A549 (cell line): Measurements from ENCODE around the gene NR3C1. TPM values are rescaled to one million over a fixed set of nuclear protein-coding genes. Genes with fewer than 3 reads are reported as not detected.

ENCODE experiments used
- ATAC-seq, 2 experiments: fragments of 200-7000 bp in 1 of 2; fragments of >200 bp in 1 of 2; cut with Nextera tagmentation in 1 of 2; cut with Tn5 transposase in 1 of 2; 3 replicates each; pipeline versions ENCODE4 v1.8.0 to v1.9.1; 2018 to 2020; ENCODE audit warnings: mild to moderate bottlenecking in 1 of 2, moderate library complexity in 1 of 2
- CTCF ChIA-PET: fragments of 300-600 bp; sonication (Branson Sonifier 250); formaldehyde crosslinking; extraction: SDS; loops from one replicate; lab custom pipeline; 2021; ENCODE audit warnings: antibody characterized with exemption, inconsistent platforms; lab: Yijun Ruan, JAX
- POLR2A ChIA-PET: fragments of 350-600 bp; formaldehyde crosslinking; extraction: SDS; loops from one replicate; lab custom pipeline; 2021; ENCODE audit warnings: antibody characterized with exemption, inconsistent platforms; lab: Yijun Ruan, JAX
- DNase-seq, 2 experiments: peaks; one replicate each; pipeline versions ENCODE4 v3.0.0 to v3.0.0-alpha.2; 2011 to 2016; ENCODE audit warnings: low read depth in 1 of 2, low spot score in 1 of 2
- FAIRE-seq: peaks from 2 replicates; lab custom pipeline; 2011; peaks lifted over from hg19 to GRCh38; lab: Jason Lieb, UNC
- H3K27ac ChIP-seq, 2 experiments: fragments of >200 bp; sonication (Bioruptor Twin); formaldehyde crosslinking; 3 replicates each; pipeline ENCODE4 v1.5.1; 2016 to 2017
- H3K4me1 ChIP-seq: fragments of >200 bp; sonication (Bioruptor Twin); formaldehyde crosslinking; 3 replicates; pipeline ENCODE4 v1.6.1; 2016
- H3K4me2 ChIP-seq: fragments of >200 bp; sonication (Bioruptor Twin); formaldehyde crosslinking; 3 replicates; pipeline ENCODE4 v1.6.1; 2016
- H3K4me3 ChIP-seq: fragments of >200 bp; sonication (Bioruptor Twin); formaldehyde crosslinking; 3 replicates; pipeline ENCODE4 v1.5.1; 2016
- H3K9me3 ChIP-seq: fragments of >200 bp; sonication (Bioruptor Twin); formaldehyde crosslinking; 3 replicates; pipeline ENCODE4 v1.6.1; 2016
- BHLHE40 ChIP-seq: IDR thresholded peaks from 2 replicates; pipeline ENCODE4 v1.6.1; 2012; ENCODE audit warnings: low read depth, low read length, inconsistent platforms
- CBX8 ChIP-seq: fragments of 200-600 bp; sonication (generic); IDR thresholded peaks from 2 replicates; pipeline ENCODE4 v1.6.1; 2016
- CEBPB ChIP-seq, 2 experiments: fragments of >200 bp in 1 of 2; sonication (Bioruptor Twin) in 1 of 2; formaldehyde crosslinking in 1 of 2; IDR thresholded peaks; 2 replicates each; pipeline ENCODE4 v1.6.1; 2012 to 2016
- CHD4 ChIP-seq: fragments of 200-600 bp; sonication (generic); IDR thresholded peaks from 2 replicates; pipeline ENCODE4 v1.6.1; 2016; ENCODE audit warnings: antibody characterized with exemption, mild to moderate bottlenecking, borderline replicate concordance
- CTCF ChIP-seq: fragments of >200 bp; sonication (Bioruptor Twin); formaldehyde crosslinking; IDR thresholded peaks from 3 replicates; pipeline ENCODE4 v1.5.1; 2016
- EHF ChIP-seq: fragments of 250-450 bp; sonication (Bioruptor Pico); IDR thresholded peaks from 2 replicates; pipeline ENCODE4 v1.5.0; 2020; ENCODE audit warnings: mild to moderate bottlenecking
- EHMT2 ChIP-seq: fragments of 200-600 bp; sonication (generic); IDR thresholded peaks from 2 replicates; pipeline ENCODE4 v1.6.1; 2016; ENCODE audit warnings: antibody characterized with exemption, low read depth, mild to moderate bottlenecking, moderate library complexity
- EP300 ChIP-seq, 2 experiments: fragments of >200 bp; sonication (Bioruptor Twin); formaldehyde crosslinking; IDR thresholded peaks; 2 replicates in 1 of 2; 3 replicates in 1 of 2; pipeline ENCODE4 v1.6.1; 2016 to 2017
- FOSL2 ChIP-seq, 2 experiments: fragments of 450-650 bp in 1 of 2; fragments of >200 bp in 1 of 2; sonication (Bioruptor Twin) in 1 of 2; formaldehyde crosslinking; IDR thresholded peaks; 2 replicates each; pipeline versions ENCODE4 v1.5.0 to v1.6.1; 2016 to 2020; ENCODE audit warnings: mild to moderate bottlenecking in 1 of 2, moderate library complexity in 1 of 2
- FOXS1 ChIP-seq: fragments of 250-450 bp; sonication (Bioruptor Pico); IDR thresholded peaks from 2 replicates; pipeline ENCODE4 v1.5.0; 2020; ENCODE audit warnings: mild to moderate bottlenecking, moderate library complexity
- GATA3 ChIP-seq: IDR thresholded peaks from 2 replicates; pipeline ENCODE4 v1.6.1; 2012; ENCODE audit warnings: borderline replicate concordance
- HEYL ChIP-seq: fragments of 250-450 bp; sonication (Bioruptor Pico); IDR thresholded peaks from 2 replicates; pipeline ENCODE4 v1.8.0; 2021; ENCODE audit warnings: mild to moderate bottlenecking, moderate library complexity
- JUNB ChIP-seq: fragments of >200 bp; sonication (Bioruptor Twin); formaldehyde crosslinking; IDR thresholded peaks from 2 replicates; pipeline ENCODE4 v1.6.1; 2016
- KDM1A ChIP-seq: fragments of 200-600 bp; sonication (generic); IDR thresholded peaks from 2 replicates; pipeline ENCODE4 v1.6.1; 2016; ENCODE audit warnings: low read depth, mild to moderate bottlenecking
- KDM5A ChIP-seq: fragments of 200-600 bp; sonication (generic); IDR thresholded peaks from 2 replicates; pipeline ENCODE4 v1.6.1; 2016; ENCODE audit warnings: antibody characterized with exemption, mild to moderate bottlenecking
- MAX ChIP-seq: IDR thresholded peaks from 2 replicates; pipeline ENCODE4 v1.6.1; 2012
- MAZ ChIP-seq: fragments of 150-350 bp; IDR thresholded peaks from 2 replicates; pipeline ENCODE4 v1.6.1; 2014; ENCODE audit warnings: antibody characterized with exemption, low read depth, low read length, borderline replicate concordance
- PBX3 ChIP-seq: IDR thresholded peaks from 2 replicates; pipeline ENCODE4 v1.6.1; 2012
- PHF8 ChIP-seq: fragments of 200-600 bp; sonication (generic); IDR thresholded peaks from 2 replicates; pipeline ENCODE4 v1.6.1; 2016; ENCODE audit warnings: low read depth, mild to moderate bottlenecking, antibody characterized with exemption, moderate library complexity, borderline replicate concordance
- RCOR1 ChIP-seq: fragments of 150-350 bp; IDR thresholded peaks from 2 replicates; pipeline ENCODE4 v1.6.1; 2014; ENCODE audit warnings: antibody characterized with exemption, low read length, low read depth
- RFX5 ChIP-seq: fragments of 450-650 bp; IDR thresholded peaks from 2 replicates; pipeline ENCODE4 v1.7.1; 2014; ENCODE audit warnings: antibody characterized with exemption, mild to moderate bottlenecking, moderate library complexity
- RNF2 ChIP-seq: fragments of 200-600 bp; sonication (generic); IDR thresholded peaks from 2 replicates; pipeline ENCODE4 v1.6.1; 2016; ENCODE audit warnings: low read depth, mild to moderate bottlenecking, antibody characterized with exemption, moderate library complexity, borderline replicate concordance
- ZNF302 ChIP-seq: fragments of 250-450 bp; sonication (Bioruptor Pico); IDR thresholded peaks from 2 replicates; pipeline ENCODE4 v1.9.0; 2021; ENCODE audit warnings: inconsistent platforms, mild to moderate bottlenecking, moderate library complexity
- WGBS: methylation state at CpG from one replicate; pipeline ENCODE4 v1.1.6; 2017; ENCODE audit errors: missing lambda C conversion rate; 5-methylcytosine and 5-hydroxymethylcytosine counted together
- polyA plus RNA-seq, 4 experiments: library from polyadenylated mRNA; depleted of rRNA in 3 of 4; stranded (reverse); fragments of >200 nt; fragmentation: RNase III in 1 of 4; extraction: RNeasy Plus Mini Kit Qiagen cat#74134 plus additional on column Dnase treatment in 1 of 4; gene quantifications; 2 replicates in 3 of 4; 3 replicates in 1 of 4; pipeline ENCODE4 v1.2.3, GENCODE V29; 2011 to 2017
- TF ChIP-seq, protein P1 (sequence below): fragments of 250-450 bp; sonication (Bioruptor Pico); IDR thresholded peaks from 2 replicates; pipeline ENCODE4 v1.5.0; 2021; ENCODE audit warnings: mild to moderate bottlenecking, moderate library complexity, borderline replicate concordance

The NR3C1 gene
- polyA plus RNA-seq, 2 of the 4 experiments (the other 2 are of a cell fraction) = 46.5 to 73.0 TPM

DNA sequence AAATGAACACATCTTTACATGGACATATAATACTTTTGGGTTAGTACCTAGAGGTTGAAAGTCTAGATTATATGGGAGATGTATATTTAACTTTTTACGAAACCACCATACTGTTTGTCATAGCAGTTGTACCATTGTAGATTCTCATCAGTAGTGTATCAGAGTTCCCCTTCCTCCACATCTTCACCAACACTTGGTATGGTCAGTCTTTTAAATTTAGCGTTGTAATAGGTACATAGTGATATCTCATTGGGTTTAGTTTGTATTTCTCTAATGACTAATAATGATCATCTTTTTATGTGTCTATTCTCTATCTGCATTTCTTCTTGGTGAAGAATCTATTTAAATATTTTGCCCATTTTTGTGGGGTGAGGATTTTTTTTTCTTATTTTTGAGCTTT, 137.5 kb downstream of the NR3C1 start:
- ATAC-seq = no peak
- no peak for DNase-seq
- TF ChIP-seq KDM1A (no peak), RNF2 (no peak), GATA3 (no peak), FOSL2 (IDR thresholded peaks at IDR 0.05) (no peak), FOSL2 (CRISPR knock-in tag; IDR thresholded peaks at IDR 0.05) (no peak), EHMT2 (no peak), CHD4 (no peak), CBX8 (no peak), ZNF302 (CRISPR knock-in tag) (no peak), KDM5A (no peak), CTCF (no peak), RFX5 (no peak), RCOR1 (no peak), BHLHE40 (no peak), FOXS1 (CRISPR knock-in tag) (no peak)
- TF ChIP-seq, protein P1, sequence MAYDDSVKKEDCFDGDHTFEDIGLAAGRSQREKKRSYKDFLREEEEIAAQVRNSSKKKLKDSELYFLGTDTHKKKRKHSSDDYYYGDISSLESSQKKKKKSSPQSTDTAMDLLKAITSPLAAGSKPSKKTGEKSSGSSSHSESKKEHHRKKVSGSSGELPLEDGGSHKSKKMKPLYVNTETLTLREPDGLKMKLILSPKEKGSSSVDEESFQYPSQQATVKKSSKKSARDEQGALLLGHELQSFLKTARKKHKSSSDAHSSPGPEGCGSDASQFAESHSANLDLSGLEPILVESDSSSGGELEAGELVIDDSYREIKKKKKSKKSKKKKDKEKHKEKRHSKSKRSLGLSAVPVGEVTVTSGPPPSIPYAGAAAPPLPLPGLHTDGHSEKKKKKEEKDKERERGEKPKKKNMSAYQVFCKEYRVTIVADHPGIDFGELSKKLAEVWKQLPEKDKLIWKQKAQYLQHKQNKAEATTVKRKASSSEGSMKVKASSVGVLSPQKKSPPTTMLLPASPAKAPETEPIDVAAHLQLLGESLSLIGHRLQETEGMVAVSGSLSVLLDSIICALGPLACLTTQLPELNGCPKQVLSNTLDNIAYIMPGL = no peak
- peak; percentile 87 for FAIRE-seq
- Histone ChIP-seq H3K27ac (no peak overlapping the region), H3K9me3 (peaks cover 10% of the 10 kb centered on the region; the same call in 1 of the 3 replicates), H3K4me1 (peaks cover 28% of the 10 kb centered on the region), H3K4me3 (no peak overlapping the region), H3K4me2 (no peak overlapping the region)
- CTCF ChIA-PET = no interaction called here
- WGBS = 93% methylated on average over 2 of the region's 2 CpGs
- POLR2A ChIA-PET = no interaction called here

- H3K4me3 ChIP-seq = no peak overlapping the region
- 31% methylated on average over 4 of the region's 4 CpGs for WGBS
- H3K27ac ChIP-seq = peak overlapping the region; percentile 59 to 74
- TF ChIP-seq FOSL2 (IDR thresholded peaks at IDR 0.05) (peak; percentile 49; the same call in 1 of the 2 replicates), FOSL2 (CRISPR knock-in tag; IDR thresholded peaks at IDR 0.05) (no peak), HEYL (CRISPR knock-in tag) (no peak), PBX3 (no peak), CBX8 (no peak), MAZ (no peak), PHF8 (no peak), EP300 (IDR thresholded peaks at IDR 0.05) (peak; percentile 19 to 64; a peak in 3 of 5 replicates), EHF (CRISPR knock-in tag) (no peak), RFX5 (no peak), JUNB (peak; percentile 71), CEBPB (IDR thresholded peaks at IDR 0.05) (peak in 1 of 2 experiments; percentile 21; a peak in 1 of 4 replicates), MAX (no peak), KDM5A (no peak)
- POLR2A ChIA-PET = interaction anchor here (0.6 kb wide), 1 partner anchor 28 kb away, joined by 3 read pairs; no protein-coding TSS in a partner anchor
- CTCF ChIA-PET = no interaction called here
- H3K9me3 ChIP-seq = peaks cover 10% of the 10 kb centered on the region; the same call in 1 of the 3 replicates
- no peak for DNase-seq
- ATAC-seq = 0 out of 6 replicates have a peak, but pooled peaks of 1 of the 2 experiments have one; percentile 20
- peak overlapping the region; percentile 33 for H3K4me2 ChIP-seq
- FAIRE-seq = peak; percentile 65
- peaks cover 28% of the 10 kb centered on the region for H3K4me1 ChIP-seq
Observed at GRCh38 chr5:143263272-143263810, 140.1 kb downstream of the NR3C1 start.
